Activated CD8-positive, alpha-beta memory T cell treated with anti-CD3 and anti-CD28 coated beads, Interleukin-2, amount 10 ng/mL, durations not matched to agents 7 days and 5 days (primary cell): ENCODE data around the gene FOXO1. TPM values are rescaled to one million over a fixed set of nuclear protein-coding genes. Genes with fewer than 3 reads are reported as not detected.

ENCODE experiments used
- ATAC-seq: fragments of 150-1000 bp; cut with Tn5 transposase; one replicate; pipeline ENCODE4 v1.10.0; 2021; ENCODE audit warnings: moderate library complexity
- CTCF ChIA-PET: fragments of 350-600 bp; sonication (Branson Sonifier 250); formaldehyde crosslinking; loops from one replicate; lab custom pipeline; 2021; ENCODE audit warnings: antibody characterized with exemption; lab: Charles Lee
- DNase-seq: peaks from one replicate; pipeline ENCODE4 v3.0.0-alpha.2; 2020
- H3K27ac Mint-ChIP-seq: one replicate; pipeline ENCODE4 v1.8.0; 2021; ENCODE audit warnings: mild to moderate bottlenecking, mixed read lengths
- H3K27me3 Mint-ChIP-seq: one replicate; pipeline ENCODE4 v1.8.0; 2021; ENCODE audit warnings: mixed read lengths
- H3K36me3 Mint-ChIP-seq: one replicate; pipeline ENCODE4 v1.8.0; 2021; ENCODE audit warnings: mild to moderate bottlenecking, mixed read lengths
- H3K4me1 Mint-ChIP-seq: one replicate; pipeline ENCODE4 v1.8.0; 2021; ENCODE audit warnings: mixed read lengths
- H3K4me3 Mint-ChIP-seq: one replicate; pipeline ENCODE4 v1.8.0; 2021; ENCODE audit warnings: mild to moderate bottlenecking, moderate library complexity, mixed read lengths
- H3K9me3 Mint-ChIP-seq: one replicate; pipeline ENCODE4 v1.8.0; 2022; ENCODE audit warnings: low read depth, mixed read lengths
- total RNA-seq, 2 experiments: library from RNA; stranded (reverse); gene quantifications; one replicate each; pipeline ENCODE4 v1.2.3, GENCODE V29; 2021

Gene FOXO1
- total RNA-seq, 2 experiments from 2014 or later, result 20.2 to 27.1 TPM

DNA sequence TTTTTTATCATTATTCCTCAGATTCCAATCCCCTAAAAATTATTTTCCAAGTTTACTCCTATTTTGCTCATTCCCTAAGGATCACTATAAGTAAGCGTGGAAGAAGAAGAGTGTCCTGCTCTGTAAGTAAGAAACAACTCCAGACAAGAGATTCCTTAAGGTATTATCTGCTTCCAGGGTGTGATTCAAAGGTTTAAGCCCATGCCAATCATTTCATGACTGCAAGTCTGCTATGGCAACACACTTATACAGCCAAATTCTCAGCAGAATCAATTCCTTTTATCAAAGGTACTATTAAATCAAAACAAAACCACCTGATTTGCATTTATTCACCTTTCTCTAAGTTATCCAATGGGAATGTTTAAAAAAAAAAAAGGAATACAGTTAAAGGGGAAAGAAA lies 43.7 kb downstream of the FOXO1 start:
- peaks cover 58% of the 10 kb centered on the region for H3K4me1 Mint-ChIP-seq
- H3K27me3 Mint-ChIP-seq, result no peaks in the 10 kb centered on the region
- no peak overlapping the region for H3K4me3 Mint-ChIP-seq
- DNase-seq (no peak), ATAC-seq (no peak)
- CTCF ChIA-PET, result no interaction called here
- peaks cover 39% of the 10 kb centered on the region for H3K36me3 Mint-ChIP-seq
- no peaks in the 10 kb centered on the region for H3K9me3 Mint-ChIP-seq
- no peak overlapping the region for H3K27ac Mint-ChIP-seq

DNA sequence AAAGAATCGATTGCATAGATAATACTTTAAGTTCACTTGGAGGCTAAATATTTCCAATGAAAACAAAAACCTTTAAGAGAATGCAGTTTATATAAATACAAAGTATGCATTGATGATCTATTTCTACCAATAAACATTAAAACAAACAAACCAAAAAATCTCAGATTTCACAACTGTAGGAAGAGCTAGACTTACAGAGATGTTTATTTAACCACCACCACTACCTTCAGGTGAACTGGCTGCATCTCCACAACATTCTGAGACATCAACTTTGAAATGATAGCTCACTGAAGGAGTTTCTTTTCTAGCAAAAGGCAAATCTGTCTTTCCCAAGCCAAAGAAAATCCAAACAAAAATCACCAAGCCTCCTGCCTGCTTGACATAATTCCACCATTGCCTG lies 44.2 kb downstream of the FOXO1 start:
- CTCF ChIA-PET, result interaction anchor here (1.2 kb wide), 1 partner anchor 8 kb away, joined by 4 read pairs; no protein-coding TSS in a partner anchor
- no peak overlapping the region for H3K4me3 Mint-ChIP-seq
- peaks cover 60% of the 10 kb centered on the region for H3K4me1 Mint-ChIP-seq
- H3K27ac Mint-ChIP-seq, result no peak overlapping the region
- DNase-seq, result no peak
- H3K9me3 Mint-ChIP-seq, result no peaks in the 10 kb centered on the region
- H3K27me3 Mint-ChIP-seq, result no peaks in the 10 kb centered on the region
- ATAC-seq, result no peak
- H3K36me3 Mint-ChIP-seq, result peaks cover 40% of the 10 kb centered on the region

DNA sequence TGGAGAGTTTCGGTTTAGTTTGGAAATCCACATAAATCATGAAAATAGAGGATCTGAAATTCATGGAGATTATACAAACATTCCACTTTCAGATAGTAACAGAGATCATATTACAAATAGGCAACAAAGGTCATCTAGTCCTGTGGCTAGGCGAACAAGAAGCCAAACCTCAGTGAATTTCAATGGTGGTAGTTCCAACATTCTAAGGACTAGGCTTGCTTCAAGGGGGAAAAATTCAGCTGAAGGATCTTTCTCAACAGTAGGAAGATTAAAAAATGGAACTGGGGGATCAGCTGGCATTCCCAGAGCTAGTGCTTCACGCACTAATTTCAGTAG lies 47.0 kb downstream of the FOXO1 start:
- Mint-ChIP-seq H3K27ac (no peak overlapping the region), H3K4me1 (peaks cover 63% of the 10 kb centered on the region), H3K36me3 (peaks cover 35% of the 10 kb centered on the region), H3K27me3 (no peaks in the 10 kb centered on the region), H3K4me3 (no peak overlapping the region), H3K9me3 (no peaks in the 10 kb centered on the region)
- DNase-seq, result no peak
- no peak for ATAC-seq
- CTCF ChIA-PET, result no interaction called here

DNA sequence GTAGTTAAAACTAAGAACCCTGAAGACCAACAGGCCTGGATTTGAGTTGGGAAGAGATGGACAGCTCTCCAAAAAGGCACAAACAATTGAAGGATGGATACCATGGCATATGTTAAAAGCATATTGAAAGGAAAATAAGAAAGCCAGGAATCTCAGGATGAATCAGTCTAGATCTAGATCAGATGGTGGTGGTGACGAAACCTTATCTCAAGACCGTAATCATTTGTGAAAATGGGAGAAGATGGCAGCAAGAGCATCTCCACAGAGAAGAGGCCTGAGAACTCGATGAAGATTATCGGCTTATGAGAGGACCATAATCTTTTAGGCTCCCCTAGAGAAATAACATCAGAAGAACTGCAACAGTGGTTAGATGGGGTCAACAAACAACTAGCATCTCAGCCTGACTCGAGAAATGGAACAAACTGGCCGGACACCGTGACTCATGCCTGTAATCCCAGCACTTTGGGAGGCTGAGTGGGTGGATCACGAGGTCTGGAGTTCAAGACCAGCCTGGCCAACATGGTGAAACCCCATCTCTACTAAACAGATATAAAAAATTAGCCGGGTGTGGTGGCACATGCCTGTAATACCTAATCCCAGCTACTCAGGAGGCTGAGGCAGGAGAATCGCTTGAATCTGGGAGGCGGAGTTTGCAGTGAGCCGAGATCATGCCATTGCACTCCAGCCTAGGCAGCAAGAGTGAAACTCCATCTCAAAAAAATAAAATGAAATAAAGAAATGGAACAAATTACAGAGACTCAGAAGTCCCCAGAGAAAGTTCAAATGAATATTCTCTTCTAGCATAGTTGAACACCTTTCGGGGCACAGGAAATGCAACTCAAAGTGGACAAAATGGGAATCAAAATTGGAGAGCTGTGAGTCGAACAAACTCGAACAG lies 47.6 kb downstream of the FOXO1 start:
- DNase-seq (no peak), ATAC-seq (no peak)
- H3K27ac Mint-ChIP-seq, result no peak overlapping the region
- CTCF ChIA-PET, result interaction anchor here (1.6 kb wide), 1 partner anchor 64 kb away, joined by 5 read pairs; no protein-coding TSS in a partner anchor
- H3K4me1 Mint-ChIP-seq, result peaks cover 66% of the 10 kb centered on the region
- H3K27me3 Mint-ChIP-seq, result no peaks in the 10 kb centered on the region
- peaks cover 32% of the 10 kb centered on the region for H3K36me3 Mint-ChIP-seq
- H3K9me3 Mint-ChIP-seq, result no peaks in the 10 kb centered on the region
- H3K4me3 Mint-ChIP-seq, result no peak overlapping the region

DNA sequence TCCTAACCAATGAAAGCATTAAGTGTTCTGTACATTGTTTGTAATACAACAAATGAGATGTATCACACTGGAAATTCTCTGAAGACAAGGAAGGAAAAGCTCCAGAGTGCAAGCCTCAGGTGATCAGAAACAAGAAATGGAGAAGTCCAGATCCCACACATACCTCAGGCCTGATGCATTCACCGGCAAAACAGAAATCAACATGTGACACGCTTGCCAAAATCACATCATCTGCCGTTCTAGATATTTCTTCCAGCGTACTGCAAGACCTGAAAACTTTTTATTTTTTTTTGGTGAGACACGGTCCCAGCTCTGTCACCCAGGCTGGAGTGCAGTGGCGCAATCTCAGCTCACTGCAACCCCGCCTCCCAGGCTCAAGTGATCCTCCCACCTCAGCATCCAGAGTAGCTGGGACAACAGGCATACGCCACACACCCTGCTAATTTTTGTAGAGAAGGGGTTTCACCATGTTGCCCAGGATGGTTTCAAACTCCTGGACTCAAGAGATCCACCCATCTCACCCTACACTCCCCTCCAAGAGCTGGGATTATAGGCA lies 48.6 kb downstream of the FOXO1 start:
- CTCF ChIA-PET, result interaction anchor here (1.6 kb wide), 1 partner anchor 65 kb away, joined by 5 read pairs; no protein-coding TSS in a partner anchor
- Mint-ChIP-seq H3K27me3 (no peaks in the 10 kb centered on the region), H3K9me3 (no peaks in the 10 kb centered on the region), H3K36me3 (peaks cover 29% of the 10 kb centered on the region), H3K4me3 (no peak overlapping the region), H3K4me1 (peaks cover 69% of the 10 kb centered on the region), H3K27ac (no peak overlapping the region)
- DNase-seq (no peak), ATAC-seq (no peak)

DNA sequence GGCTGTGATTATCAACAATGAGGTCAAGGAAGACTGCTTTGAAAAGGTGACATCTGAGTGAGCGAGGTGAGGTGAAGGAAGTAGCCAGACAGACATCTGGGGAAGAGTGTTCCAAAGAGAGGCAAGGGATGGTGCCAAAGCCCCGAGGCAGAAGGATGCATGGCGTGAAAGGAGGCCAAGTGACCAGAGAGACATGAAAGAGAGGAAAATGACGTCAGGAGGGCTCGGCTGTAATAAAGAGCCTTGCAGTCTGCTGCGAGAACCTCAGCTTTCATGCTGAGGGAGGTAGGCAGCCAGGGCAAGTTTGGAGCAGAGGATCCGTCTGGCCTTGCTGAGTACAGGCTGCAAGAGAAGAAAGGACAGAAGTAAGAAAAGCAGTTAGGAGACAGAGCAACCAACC lies 50.8 kb downstream of the FOXO1 start:
- no peaks in the 10 kb centered on the region for H3K9me3 Mint-ChIP-seq
- CTCF ChIA-PET, result no interaction called here
- peak overlapping the region; percentile 29 for H3K27ac Mint-ChIP-seq
- H3K4me1 Mint-ChIP-seq, result peaks cover 78% of the 10 kb centered on the region
- ATAC-seq, result no peak
- peaks cover 24% of the 10 kb centered on the region for H3K36me3 Mint-ChIP-seq
- H3K4me3 Mint-ChIP-seq, result no peak overlapping the region
- DNase-seq, result no peak
- H3K27me3 Mint-ChIP-seq, result no peaks in the 10 kb centered on the region

DNA sequence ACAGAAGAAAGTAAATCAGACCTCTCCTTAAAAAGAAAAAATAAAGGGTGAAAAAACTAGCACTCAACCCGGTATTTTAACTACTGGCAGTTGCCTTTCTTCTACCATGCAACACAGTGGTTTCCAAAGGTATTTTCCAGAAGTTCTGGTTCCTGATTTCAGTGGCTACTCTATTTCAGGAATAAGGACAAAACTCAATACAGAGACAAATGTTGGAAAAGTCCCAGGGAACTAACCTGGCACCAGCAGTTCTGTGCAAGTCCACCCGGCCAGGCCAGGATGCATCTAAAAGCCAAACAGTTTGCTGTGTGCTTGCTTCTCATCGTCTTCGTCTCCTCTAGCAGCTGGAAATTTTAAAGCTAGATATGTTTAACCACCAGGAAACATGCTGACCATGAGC lies 52.5 kb downstream of the FOXO1 start:
- peak overlapping the region; percentile 77 for H3K4me3 Mint-ChIP-seq
- H3K36me3 Mint-ChIP-seq, result peaks cover 14% of the 10 kb centered on the region
- peaks cover 68% of the 10 kb centered on the region for H3K4me1 Mint-ChIP-seq
- DNase-seq, result no peak
- no peak for ATAC-seq
- H3K27me3 Mint-ChIP-seq, result no peaks in the 10 kb centered on the region
- H3K27ac Mint-ChIP-seq, result peak overlapping the region; percentile 99
- CTCF ChIA-PET, result interaction anchor here (0.8 to 1.4 kb wide), 8 partner anchors 12 to 55 kb away, joined by 3 to 5 read pairs (median 4); no protein-coding TSS in a partner anchor
- no peaks in the 10 kb centered on the region for H3K9me3 Mint-ChIP-seq

DNA sequence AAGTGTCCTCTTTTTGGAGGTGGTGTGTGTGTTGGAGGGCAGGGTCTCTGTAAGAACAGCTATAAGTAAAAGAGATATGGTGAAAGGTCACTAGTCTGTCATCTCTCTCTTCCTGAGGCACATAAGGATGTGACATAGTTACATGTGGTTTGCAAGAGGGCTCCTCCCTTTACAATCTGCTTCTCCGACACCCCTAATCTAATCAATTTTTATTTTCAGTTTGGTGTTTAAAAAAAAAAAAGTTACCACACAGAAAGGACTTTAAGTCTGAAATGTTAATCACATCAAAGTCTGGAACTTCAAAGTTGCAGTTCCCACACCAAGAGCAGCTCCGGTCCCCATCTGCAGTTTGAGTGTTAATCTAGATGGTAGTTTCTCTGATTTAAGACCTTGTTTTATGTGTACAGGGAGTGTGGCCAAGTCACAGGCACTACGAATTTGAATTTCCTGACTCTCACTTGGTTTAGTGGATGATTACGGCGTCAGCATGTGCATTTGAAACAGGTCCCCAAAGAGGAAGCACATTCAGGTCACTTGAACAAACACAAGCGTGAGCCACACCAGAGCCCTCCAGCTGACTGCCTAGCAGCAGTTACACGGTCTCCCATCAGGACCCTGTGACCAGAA lies 53.1 kb downstream of the FOXO1 start:
- H3K36me3 Mint-ChIP-seq, result peaks cover 8% of the 10 kb centered on the region
- peak overlapping the region; percentile 77 for H3K4me3 Mint-ChIP-seq
- peak overlapping the region; percentile 99 for H3K27ac Mint-ChIP-seq
- ATAC-seq (peak; percentile 91), DNase-seq (peak; percentile 81)
- H3K4me1 Mint-ChIP-seq, result peaks cover 62% of the 10 kb centered on the region
- H3K9me3 Mint-ChIP-seq, result no peaks in the 10 kb centered on the region
- no peaks in the 10 kb centered on the region for H3K27me3 Mint-ChIP-seq
- CTCF ChIA-PET, result interaction anchor here (0.8 to 1.4 kb wide), 9 partner anchors 13 to 55 kb away, joined by 3 to 5 read pairs (median 3); no protein-coding TSS in a partner anchor

DNA sequence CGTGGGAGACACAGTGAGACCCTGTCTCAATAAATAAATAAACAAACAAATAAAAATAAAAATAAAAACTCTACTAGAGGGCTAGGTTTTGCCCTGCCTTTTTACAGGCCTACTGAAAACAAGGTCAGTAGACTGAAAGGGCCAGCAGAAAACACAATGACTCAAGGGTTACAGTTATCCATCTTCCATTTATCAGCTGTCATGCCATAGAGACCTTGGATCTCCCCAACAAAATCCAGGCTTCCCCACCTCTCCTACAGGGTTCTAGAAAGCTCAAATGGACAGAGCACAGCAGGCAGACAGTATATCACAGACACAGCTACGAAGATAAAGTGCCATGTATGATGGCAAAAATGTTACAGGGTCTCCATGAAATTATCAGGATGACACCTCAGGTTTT lies 54.4 kb downstream of the FOXO1 start:
- H3K36me3 Mint-ChIP-seq, result peaks cover 9% of the 10 kb centered on the region
- no peak for ATAC-seq
- H3K4me3 Mint-ChIP-seq, result peak overlapping the region; percentile 77
- H3K4me1 Mint-ChIP-seq, result peaks cover 64% of the 10 kb centered on the region
- CTCF ChIA-PET, result interaction anchor here (1.1 kb wide), 1 partner anchor 16 kb away, joined by 3 read pairs; no protein-coding TSS in a partner anchor
- H3K9me3 Mint-ChIP-seq, result no peaks in the 10 kb centered on the region
- no peak for DNase-seq
- H3K27me3 Mint-ChIP-seq, result no peaks in the 10 kb centered on the region
- peak overlapping the region; percentile 99 for H3K27ac Mint-ChIP-seq

DNA sequence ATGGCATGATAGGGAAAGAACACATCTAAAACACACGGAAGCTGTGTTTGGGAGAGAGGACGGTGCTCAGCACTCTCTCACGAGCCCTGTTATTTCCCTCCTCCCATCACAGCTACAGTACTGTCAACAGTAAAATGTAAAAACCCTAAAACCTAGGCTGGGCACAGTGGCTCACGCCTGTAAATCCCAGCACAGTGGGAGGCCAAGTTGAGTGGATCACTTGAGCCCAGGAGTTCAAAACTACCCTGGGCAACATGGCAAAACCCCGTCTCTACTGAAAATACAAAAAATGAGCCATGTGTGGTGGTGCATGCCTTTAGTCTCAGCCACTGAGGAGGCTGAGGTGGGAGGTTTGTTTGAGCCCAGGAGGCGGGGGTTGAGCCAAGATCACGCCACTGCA lies 54.8 kb downstream of the FOXO1 start:
- CTCF ChIA-PET, result no interaction called here
- Mint-ChIP-seq H3K27me3 (no peaks in the 10 kb centered on the region), H3K27ac (peak overlapping the region; percentile 34), H3K4me3 (no peak overlapping the region), H3K36me3 (peaks cover 9% of the 10 kb centered on the region), H3K9me3 (no peaks in the 10 kb centered on the region), H3K4me1 (peaks cover 68% of the 10 kb centered on the region)
- DNase-seq, result no peak
- ATAC-seq, result no peak

DNA sequence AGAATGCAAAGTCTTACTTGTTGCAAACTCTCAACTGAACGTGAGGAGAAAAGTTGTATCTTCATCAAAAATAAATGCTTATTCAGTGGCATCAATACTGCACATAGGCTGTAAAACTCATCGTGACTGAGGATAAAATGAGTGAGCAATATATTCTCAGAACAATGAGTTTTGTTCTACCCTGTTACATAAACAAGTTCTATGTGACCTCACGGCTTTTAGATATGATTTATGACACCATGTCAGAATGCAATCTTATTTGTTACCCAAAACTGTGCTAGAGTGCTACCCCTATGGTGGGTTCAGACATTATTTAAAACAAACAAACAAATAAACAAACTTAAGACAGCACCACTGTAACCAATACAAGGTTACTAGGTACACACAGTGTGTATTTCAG lies 55.4 kb downstream of the FOXO1 start:
- ATAC-seq, result no peak
- H3K9me3 Mint-ChIP-seq, result no peaks in the 10 kb centered on the region

DNA sequence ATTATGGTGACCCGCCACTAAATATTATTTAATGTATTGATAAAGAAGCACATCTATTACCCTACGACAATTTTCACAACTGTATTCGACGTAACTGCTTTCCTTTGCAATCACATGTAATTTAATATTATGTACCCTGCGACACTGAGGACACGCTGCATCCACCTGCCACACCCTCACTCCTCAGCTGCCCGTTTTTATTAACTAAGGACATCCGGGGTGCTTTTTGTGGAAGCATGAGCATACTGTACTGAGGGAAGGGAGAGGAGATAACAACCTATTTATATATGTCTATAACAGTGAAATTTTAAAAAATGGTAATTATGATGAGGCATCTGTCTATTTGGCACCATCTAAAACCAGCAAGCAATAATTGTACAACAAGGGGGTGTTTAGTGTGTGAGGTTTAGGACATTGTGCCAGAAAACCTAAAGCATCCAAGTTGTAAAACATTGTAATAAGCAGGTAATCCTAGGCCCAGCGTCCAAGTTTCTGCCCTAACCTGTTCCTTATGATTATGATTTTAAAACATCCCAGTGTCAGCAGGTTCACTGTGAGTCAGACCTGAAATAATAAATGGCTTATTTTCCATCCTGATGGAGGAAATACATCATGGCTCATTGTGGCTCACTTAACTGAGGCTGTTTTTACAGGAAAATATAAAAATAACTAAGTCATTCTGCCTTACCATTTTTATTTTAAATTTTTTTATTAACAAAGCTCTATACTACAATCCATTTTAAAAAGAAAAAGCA lies 56.3 kb downstream of the FOXO1 start:
- ATAC-seq (no peak), DNase-seq (no peak)
- CTCF ChIA-PET, result no interaction called here
- Mint-ChIP-seq H3K36me3 (peaks cover 10% of the 10 kb centered on the region), H3K9me3 (no peaks in the 10 kb centered on the region), H3K27me3 (no peaks in the 10 kb centered on the region), H3K27ac (no peak overlapping the region), H3K4me3 (no peak overlapping the region), H3K4me1 (peaks cover 67% of the 10 kb centered on the region)

More for the DNA sequence above, 55.4 kb downstream of the FOXO1 start:
- peaks cover 9% of the 10 kb centered on the region for H3K36me3 Mint-ChIP-seq
- H3K27ac Mint-ChIP-seq, result peak overlapping the region; percentile 62
- CTCF ChIA-PET, result no interaction called here
- H3K4me1 Mint-ChIP-seq, result peaks cover 66% of the 10 kb centered on the region
- DNase-seq, result no peak
- no peaks in the 10 kb centered on the region for H3K27me3 Mint-ChIP-seq
- H3K4me3 Mint-ChIP-seq, result no peak overlapping the region

DNA sequence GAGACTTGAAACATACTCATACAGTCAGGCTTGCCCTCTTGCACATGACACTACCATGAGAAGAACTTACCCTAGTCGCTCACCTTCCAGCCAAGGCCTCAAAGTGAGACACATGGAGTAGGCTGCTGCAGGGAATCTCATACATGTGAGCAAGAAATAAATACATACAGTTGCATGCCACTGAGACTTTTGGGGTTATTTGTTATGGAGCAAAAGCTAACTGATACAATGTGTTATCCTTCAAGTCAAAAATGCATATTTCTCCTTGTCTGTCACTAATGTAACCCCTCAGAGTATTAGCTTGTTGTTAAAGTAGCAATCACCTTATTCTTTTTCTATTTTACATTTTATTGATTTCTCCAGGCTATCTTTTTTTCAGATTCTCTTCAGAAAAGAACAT lies 58.1 kb downstream of the FOXO1 start:
- Mint-ChIP-seq H3K27ac (no peak overlapping the region), H3K9me3 (no peaks in the 10 kb centered on the region), H3K36me3 (peaks cover 10% of the 10 kb centered on the region), H3K4me1 (peaks cover 58% of the 10 kb centered on the region), H3K4me3 (no peak overlapping the region), H3K27me3 (no peaks in the 10 kb centered on the region)
- ATAC-seq, result no peak
- CTCF ChIA-PET, result interaction anchor here (1.0 kb wide), 1 partner anchor 8 kb away, joined by 3 read pairs; no protein-coding TSS in a partner anchor
- no peak for DNase-seq
